HepG2 (cell line): Measurements from ENCODE around the gene BCKDHA. TPM values are rescaled to one million over a fixed set of nuclear protein-coding genes. Genes with fewer than 3 reads are reported as not detected.

Experiments
- REXO4 ChIP-seq: sonication (generic); formaldehyde crosslinking; IDR thresholded peaks from 2 replicates; pipeline ENCODE4 v1.8.0; 2022; ENCODE audit warnings: missing genetic modification reagents, mild to moderate bottlenecking, borderline replicate concordance
- ZNF335 ChIP-seq: sonication (generic); formaldehyde crosslinking; IDR thresholded peaks from 2 replicates; pipeline ENCODE4 v1.4.0; 2020; ENCODE audit warnings: missing genetic modification reagents
- ZNF567 ChIP-seq: sonication (generic); formaldehyde crosslinking; IDR thresholded peaks from 2 replicates; pipeline ENCODE4 v1.8.1; 2023; ENCODE audit warnings: mild to moderate bottlenecking, missing genetic modification reagents, borderline replicate concordance
- polyA plus RNA-seq, 8 experiments: library from polyadenylated mRNA; depleted of rRNA in 3 of 8; stranded (reverse) in 7 of 8; unstranded in 1 of 8; fragments of >200 nt; fragmentation: Illumina TruSeq in 4 of 8; extraction: Trizol in 4 of 8; gene quantifications; 2 replicates each; pipeline versions ENCODE4 v1.2.1 to v1.2.3, GENCODE V29; 2011 to 2016; ENCODE audit warnings: low read depth in 4 of 8, missing spikeins in 1 of 8, mixed read lengths in 1 of 8; ENCODE audit not compliant: insufficient read depth in 1 of 8
- total RNA-seq, 5 experiments: library from RNA; depleted of rRNA; stranded (reverse); fragments of >200 nt; fragmentation: Illumina TruSeq; extraction: Trizol; gene quantifications; 2 replicates each; pipeline ENCODE4 v1.2.3, GENCODE V29; 2016; ENCODE audit warnings: low read depth in 1 of 5
- TF ChIP-seq, protein P1 (sequence below): IDR thresholded peaks from 2 replicates; pipeline ENCODE4 v1.6.1; 2016; ENCODE audit warnings: control low read depth
- TF ChIP-seq, protein P2 (sequence below): sonication (generic); formaldehyde crosslinking; IDR thresholded peaks from 2 replicates; pipeline ENCODE4 v1.5.0; 2020; ENCODE audit warnings: mild to moderate bottlenecking, missing genetic modification reagents
- TF ChIP-seq, protein P3 (sequence below): sonication (generic); formaldehyde crosslinking; IDR thresholded peaks from 2 replicates; pipeline ENCODE4 v1.4.0; 2020; ENCODE audit warnings: missing genetic modification reagents, borderline replicate concordance
- TF ChIP-seq, protein P4 (sequence below): sonication (generic); formaldehyde crosslinking; IDR thresholded peaks from 2 replicates; pipeline ENCODE4 v1.8.0; 2022; ENCODE audit warnings: missing genetic modification reagents, mild to moderate bottlenecking, inconsistent platforms, borderline replicate concordance
- TF ChIP-seq, protein P5 (sequence below): sonication (generic); formaldehyde crosslinking; IDR thresholded peaks from 2 replicates; pipeline ENCODE4 v1.9.0; 2021; ENCODE audit warnings: missing genetic modification reagents, borderline replicate concordance
- TF ChIP-seq, protein P6 (sequence below), 2 experiments: IDR thresholded peaks; 2 replicates each; pipeline ENCODE4 v1.6.1; 2011 to 2012; ENCODE audit warnings: low read length in 2 of 2, borderline replicate concordance in 1 of 2, low read depth in 1 of 2, mild to moderate bottlenecking in 1 of 2, moderate library complexity in 1 of 2
- TF ChIP-seq, protein P7 (sequence below): sonication (generic); formaldehyde crosslinking; IDR thresholded peaks from 2 replicates; pipeline ENCODE4 v1.4.0; 2020; ENCODE audit warnings: mild to moderate bottlenecking, missing genetic modification reagents

Gene BCKDHA
- total and polyA plus RNA-seq, 2 of the 13 experiments (the other 11 are each of a cell fraction or from before 2014, with no cell fraction given): 11.8 to 31.5 TPM

DNA sequence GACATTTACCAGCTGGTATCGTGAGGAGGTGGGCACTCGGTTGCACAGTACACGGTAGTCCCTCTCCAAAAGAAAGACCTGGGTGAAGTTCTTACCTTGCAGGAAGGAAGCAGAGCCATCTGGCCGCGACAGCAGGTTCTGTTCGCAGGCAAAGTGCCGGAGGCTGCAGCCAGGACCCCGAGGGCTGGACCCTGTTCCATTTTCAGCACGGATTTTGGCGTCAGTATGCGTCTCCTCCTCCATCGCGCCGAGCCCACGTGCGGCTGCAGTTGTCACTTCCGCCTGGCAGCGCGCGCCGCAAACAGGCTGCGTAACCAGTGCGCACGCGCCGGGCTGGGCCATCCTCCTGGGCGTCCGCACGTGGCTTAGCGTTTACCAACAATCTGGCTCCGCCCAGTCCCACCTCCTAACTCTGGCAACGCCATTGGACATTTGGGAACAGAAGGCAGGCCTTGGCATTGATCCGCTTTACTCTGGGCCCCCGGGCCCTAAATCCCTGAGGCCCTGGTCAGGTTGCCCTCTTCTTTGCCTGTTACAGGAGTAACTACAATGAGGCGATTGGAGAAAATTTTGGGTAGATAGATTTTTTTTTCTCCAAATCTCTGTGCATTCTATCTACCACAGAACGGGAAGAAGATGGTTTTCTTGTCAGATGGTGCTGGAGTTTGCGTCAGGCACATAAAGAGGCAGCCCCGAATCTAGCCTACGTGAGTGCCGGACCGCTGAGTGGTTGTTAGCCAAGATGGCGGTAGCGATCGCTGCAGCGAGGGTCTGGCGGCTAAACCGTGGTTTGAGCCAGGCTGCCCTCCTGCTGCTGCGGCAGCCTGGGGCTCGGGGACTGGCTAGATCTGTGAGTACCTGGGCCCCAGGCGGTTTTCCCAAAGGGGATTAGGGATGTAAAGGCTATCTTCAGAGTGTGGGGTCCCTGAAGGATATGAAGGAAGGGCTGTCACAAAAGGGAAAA lies at the start of gene BCKDHA, which contains the start of gene EXOSC5 (continued):
- TF ChIP-seq, protein P1, sequence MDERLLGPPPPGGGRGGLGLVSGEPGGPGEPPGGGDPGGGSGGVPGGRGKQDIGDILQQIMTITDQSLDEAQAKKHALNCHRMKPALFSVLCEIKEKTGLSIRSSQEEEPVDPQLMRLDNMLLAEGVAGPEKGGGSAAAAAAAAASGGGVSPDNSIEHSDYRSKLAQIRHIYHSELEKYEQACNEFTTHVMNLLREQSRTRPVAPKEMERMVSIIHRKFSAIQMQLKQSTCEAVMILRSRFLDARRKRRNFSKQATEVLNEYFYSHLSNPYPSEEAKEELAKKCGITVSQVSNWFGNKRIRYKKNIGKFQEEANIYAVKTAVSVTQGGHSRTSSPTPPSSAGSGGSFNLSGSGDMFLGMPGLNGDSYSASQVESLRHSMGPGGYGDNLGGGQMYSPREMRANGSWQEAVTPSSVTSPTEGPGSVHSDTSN (CRISPR knock-in tag): no peak
- TF ChIP-seq, protein P2, sequence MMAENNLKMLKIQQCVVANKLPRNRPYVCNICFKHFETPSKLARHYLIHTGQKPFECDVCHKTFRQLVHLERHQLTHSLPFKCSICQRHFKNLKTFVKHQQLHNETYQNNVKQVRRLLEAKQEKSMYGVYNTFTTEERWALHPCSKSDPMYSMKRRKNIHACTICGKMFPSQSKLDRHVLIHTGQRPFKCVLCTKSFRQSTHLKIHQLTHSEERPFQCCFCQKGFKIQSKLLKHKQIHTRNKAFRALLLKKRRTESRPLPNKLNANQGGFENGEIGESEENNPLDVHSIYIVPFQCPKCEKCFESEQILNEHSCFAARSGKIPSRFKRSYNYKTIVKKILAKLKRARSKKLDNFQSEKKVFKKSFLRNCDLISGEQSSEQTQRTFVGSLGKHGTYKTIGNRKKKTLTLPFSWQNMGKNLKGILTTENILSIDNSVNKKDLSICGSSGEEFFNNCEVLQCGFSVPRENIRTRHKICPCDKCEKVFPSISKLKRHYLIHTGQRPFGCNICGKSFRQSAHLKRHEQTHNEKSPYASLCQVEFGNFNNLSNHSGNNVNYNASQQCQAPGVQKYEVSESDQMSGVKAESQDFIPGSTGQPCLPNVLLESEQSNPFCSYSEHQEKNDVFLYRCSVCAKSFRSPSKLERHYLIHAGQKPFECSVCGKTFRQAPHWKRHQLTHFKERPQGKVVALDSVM (CRISPR knock-in tag): no peak
- TF ChIP-seq ZNF335 (CRISPR knock-in tag): peak; percentile 100
- no peak for TF ChIP-seq ZNF567 (CRISPR knock-in tag)
- TF ChIP-seq, protein P3, sequence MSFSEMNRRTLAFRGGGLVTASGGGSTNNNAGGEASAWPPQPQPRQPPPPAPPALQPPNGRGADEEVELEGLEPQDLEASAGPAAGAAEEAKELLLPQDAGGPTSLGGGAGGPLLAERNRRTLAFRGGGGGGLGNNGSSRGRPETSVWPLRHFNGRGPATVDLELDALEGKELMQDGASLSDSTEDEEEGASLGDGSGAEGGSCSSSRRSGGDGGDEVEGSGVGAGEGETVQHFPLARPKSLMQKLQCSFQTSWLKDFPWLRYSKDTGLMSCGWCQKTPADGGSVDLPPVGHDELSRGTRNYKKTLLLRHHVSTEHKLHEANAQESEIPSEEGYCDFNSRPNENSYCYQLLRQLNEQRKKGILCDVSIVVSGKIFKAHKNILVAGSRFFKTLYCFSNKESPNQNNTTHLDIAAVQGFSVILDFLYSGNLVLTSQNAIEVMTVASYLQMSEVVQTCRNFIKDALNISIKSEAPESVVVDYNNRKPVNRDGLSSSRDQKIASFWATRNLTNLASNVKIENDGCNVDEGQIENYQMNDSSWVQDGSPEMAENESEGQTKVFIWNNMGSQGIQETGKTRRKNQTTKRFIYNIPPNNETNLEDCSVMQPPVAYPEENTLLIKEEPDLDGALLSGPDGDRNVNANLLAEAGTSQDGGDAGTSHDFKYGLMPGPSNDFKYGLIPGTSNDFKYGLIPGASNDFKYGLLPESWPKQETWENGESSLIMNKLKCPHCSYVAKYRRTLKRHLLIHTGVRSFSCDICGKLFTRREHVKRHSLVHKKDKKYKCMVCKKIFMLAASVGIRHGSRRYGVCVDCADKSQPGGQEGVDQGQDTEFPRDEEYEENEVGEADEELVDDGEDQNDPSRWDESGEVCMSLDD (CRISPR knock-in tag): peak; percentile 60; the same call in 1 of the 2 replicates
- TF ChIP-seq, protein P4, sequence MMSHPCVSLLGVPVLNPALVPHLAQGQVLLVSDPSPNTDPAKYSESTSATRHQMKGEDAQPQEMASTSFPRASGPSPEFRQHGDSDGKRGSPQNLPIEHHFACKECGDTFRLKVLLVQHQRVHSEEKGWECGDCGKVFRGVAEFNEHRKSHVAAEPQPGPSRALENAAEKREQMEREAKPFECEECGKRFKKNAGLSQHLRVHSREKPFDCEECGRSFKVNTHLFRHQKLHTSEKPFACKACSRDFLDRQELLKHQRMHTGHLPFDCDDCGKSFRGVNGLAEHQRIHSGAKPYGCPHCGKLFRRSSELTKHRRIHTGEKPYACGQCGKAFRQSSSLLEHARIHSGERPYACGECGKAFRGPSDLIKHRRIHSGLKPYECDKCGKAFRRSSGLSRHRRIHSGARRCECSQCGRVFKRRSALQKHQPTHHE (CRISPR knock-in tag): 0 out of 2 replicates have a peak, but pooled peaks have one; percentile 55
- no peak for TF ChIP-seq REXO4
- TF ChIP-seq, protein P5, sequence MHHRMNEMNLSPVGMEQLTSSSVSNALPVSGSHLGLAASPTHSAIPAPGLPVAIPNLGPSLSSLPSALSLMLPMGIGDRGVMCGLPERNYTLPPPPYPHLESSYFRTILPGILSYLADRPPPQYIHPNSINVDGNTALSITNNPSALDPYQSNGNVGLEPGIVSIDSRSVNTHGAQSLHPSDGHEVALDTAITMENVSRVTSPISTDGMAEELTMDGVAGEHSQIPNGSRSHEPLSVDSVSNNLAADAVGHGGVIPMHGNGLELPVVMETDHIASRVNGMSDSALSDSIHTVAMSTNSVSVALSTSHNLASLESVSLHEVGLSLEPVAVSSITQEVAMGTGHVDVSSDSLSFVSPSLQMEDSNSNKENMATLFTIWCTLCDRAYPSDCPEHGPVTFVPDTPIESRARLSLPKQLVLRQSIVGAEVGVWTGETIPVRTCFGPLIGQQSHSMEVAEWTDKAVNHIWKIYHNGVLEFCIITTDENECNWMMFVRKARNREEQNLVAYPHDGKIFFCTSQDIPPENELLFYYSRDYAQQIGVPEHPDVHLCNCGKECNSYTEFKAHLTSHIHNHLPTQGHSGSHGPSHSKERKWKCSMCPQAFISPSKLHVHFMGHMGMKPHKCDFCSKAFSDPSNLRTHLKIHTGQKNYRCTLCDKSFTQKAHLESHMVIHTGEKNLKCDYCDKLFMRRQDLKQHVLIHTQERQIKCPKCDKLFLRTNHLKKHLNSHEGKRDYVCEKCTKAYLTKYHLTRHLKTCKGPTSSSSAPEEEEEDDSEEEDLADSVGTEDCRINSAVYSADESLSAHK: no peak
- TF ChIP-seq, protein P6, sequence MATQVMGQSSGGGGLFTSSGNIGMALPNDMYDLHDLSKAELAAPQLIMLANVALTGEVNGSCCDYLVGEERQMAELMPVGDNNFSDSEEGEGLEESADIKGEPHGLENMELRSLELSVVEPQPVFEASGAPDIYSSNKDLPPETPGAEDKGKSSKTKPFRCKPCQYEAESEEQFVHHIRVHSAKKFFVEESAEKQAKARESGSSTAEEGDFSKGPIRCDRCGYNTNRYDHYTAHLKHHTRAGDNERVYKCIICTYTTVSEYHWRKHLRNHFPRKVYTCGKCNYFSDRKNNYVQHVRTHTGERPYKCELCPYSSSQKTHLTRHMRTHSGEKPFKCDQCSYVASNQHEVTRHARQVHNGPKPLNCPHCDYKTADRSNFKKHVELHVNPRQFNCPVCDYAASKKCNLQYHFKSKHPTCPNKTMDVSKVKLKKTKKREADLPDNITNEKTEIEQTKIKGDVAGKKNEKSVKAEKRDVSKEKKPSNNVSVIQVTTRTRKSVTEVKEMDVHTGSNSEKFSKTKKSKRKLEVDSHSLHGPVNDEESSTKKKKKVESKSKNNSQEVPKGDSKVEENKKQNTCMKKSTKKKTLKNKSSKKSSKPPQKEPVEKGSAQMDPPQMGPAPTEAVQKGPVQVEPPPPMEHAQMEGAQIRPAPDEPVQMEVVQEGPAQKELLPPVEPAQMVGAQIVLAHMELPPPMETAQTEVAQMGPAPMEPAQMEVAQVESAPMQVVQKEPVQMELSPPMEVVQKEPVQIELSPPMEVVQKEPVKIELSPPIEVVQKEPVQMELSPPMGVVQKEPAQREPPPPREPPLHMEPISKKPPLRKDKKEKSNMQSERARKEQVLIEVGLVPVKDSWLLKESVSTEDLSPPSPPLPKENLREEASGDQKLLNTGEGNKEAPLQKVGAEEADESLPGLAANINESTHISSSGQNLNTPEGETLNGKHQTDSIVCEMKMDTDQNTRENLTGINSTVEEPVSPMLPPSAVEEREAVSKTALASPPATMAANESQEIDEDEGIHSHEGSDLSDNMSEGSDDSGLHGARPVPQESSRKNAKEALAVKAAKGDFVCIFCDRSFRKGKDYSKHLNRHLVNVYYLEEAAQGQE (IDR thresholded peaks at IDR 0.05; ENCODE audit: borderline replicate concordance in 1 of 2, low read depth in 1 of 2, low read length in 2 of 2): no peak; a peak in 1 of 4 replicates
- TF ChIP-seq, protein P7, sequence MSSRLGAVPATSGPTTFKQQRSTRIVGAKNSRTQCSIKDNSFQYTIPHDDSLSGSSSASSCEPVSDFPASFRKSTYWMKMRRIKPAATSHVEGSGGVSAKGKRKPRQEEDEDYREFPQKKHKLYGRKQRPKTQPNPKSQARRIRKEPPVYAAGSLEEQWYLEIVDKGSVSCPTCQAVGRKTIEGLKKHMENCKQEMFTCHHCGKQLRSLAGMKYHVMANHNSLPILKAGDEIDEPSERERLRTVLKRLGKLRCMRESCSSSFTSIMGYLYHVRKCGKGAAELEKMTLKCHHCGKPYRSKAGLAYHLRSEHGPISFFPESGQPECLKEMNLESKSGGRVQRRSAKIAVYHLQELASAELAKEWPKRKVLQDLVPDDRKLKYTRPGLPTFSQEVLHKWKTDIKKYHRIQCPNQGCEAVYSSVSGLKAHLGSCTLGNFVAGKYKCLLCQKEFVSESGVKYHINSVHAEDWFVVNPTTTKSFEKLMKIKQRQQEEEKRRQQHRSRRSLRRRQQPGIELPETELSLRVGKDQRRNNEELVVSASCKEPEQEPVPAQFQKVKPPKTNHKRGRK (CRISPR knock-in tag): no peak
